Activated naive CD8-positive, alpha-beta T cell treated with anti-CD3 and anti-CD28 coated beads, Interleukin-2, amount 50 U/mL, for 24 hours (primary cell): ENCODE data around the gene BCL7B.
A peak's percentile ranks its signal among the peaks of the same experiment; 100 is the strongest.
"Not testable (repeated sequence)": the region's sequence is repeated elsewhere in the genome, so short reads cannot be mapped to it uniquely, and the experiment has no call there.

ENCODE experiments used
- ATAC-seq: fragments of 150-1000 bp; cut with Tn5 transposase; one replicate; pipeline ENCODE4 v1.10.0; 2021
- DNase-seq: peaks from one replicate; pipeline ENCODE4 v3.0.0; 2021
- H3K27ac Mint-ChIP-seq: one replicate; pipeline ENCODE4 v1.8.0; 2021; ENCODE audit warnings: mild to moderate bottlenecking, mixed read lengths
- H3K27me3 Mint-ChIP-seq: one replicate; pipeline ENCODE4 v1.8.0; 2021; ENCODE audit warnings: mixed read lengths
- H3K36me3 Mint-ChIP-seq: one replicate; pipeline ENCODE4 v1.8.0; 2021; ENCODE audit warnings: low read depth, mixed read lengths
- H3K4me1 Mint-ChIP-seq: one replicate; pipeline ENCODE4 v1.8.0; 2021; ENCODE audit warnings: mixed read lengths
- H3K4me3 Mint-ChIP-seq: one replicate; pipeline ENCODE4 v1.8.0; 2021; ENCODE audit warnings: mild to moderate bottlenecking, moderate library complexity, mixed read lengths
- H3K9me3 Mint-ChIP-seq: one replicate; pipeline ENCODE4 v1.8.0; 2021; ENCODE audit warnings: mixed read lengths

BCL7B gene

GRCh38 chr7:73560109-73560835 lies 2.8 kb upstream of the BCL7B start:
- H3K4me3 Mint-ChIP-seq = no peak overlapping the region
- no peak overlapping the region for H3K27ac Mint-ChIP-seq
- no peaks in the 10 kb centered on the region for H3K27me3 Mint-ChIP-seq
- H3K4me1 Mint-ChIP-seq = peaks cover 31% of the 10 kb centered on the region
- DNase-seq (no peak), ATAC-seq (no peak)
- no peaks in the 10 kb centered on the region for H3K9me3 Mint-ChIP-seq
- peaks cover 7% of the 10 kb centered on the region for H3K36me3 Mint-ChIP-seq

GRCh38 chr7:73557108-73557396 lies 438 bp downstream of the BCL7B start:
- DNase-seq (peak; percentile 94), ATAC-seq (peak; percentile 94)
- H3K4me1 Mint-ChIP-seq = peaks cover 49% of the 10 kb centered on the region
- peaks cover 20% of the 10 kb centered on the region for H3K36me3 Mint-ChIP-seq
- peak overlapping the region; percentile 95 for H3K4me3 Mint-ChIP-seq
- H3K27ac Mint-ChIP-seq = peak overlapping the region; percentile 68
- no peaks in the 10 kb centered on the region for H3K9me3 Mint-ChIP-seq
- H3K27me3 Mint-ChIP-seq = no peaks in the 10 kb centered on the region

GRCh38 chr7:73556208-73557107 lies 1.0 kb downstream of the BCL7B start:
- Mint-ChIP-seq H3K4me3 (peak overlapping the region; percentile 95), H3K9me3 (no peaks in the 10 kb centered on the region), H3K4me1 (peaks cover 49% of the 10 kb centered on the region), H3K36me3 (peaks cover 21% of the 10 kb centered on the region), H3K27ac (peak overlapping the region; percentile 66), H3K27me3 (no peaks in the 10 kb centered on the region)
- DNase-seq (no peak), ATAC-seq (no peak)

GRCh38 chr7:73555411-73555982 lies 2.0 kb downstream of the BCL7B start:
- Mint-ChIP-seq H3K27me3 (no peaks in the 10 kb centered on the region), H3K27ac (peak overlapping the region; percentile 66), H3K4me3 (peak overlapping the region; percentile 95), H3K4me1 (peaks cover 48% of the 10 kb centered on the region), H3K36me3 (peaks cover 25% of the 10 kb centered on the region), H3K9me3 (no peaks in the 10 kb centered on the region)
- DNase-seq = no peak
- no peak for ATAC-seq

- peaks cover 32% of the 10 kb centered on the region for H3K36me3 Mint-ChIP-seq
- not testable (repeated sequence) for H3K9me3 Mint-ChIP-seq, H3K27ac Mint-ChIP-seq, DNase-seq, H3K27me3 Mint-ChIP-seq, ATAC-seq, H3K4me3 Mint-ChIP-seq
- H3K4me1 Mint-ChIP-seq = peaks cover 32% of the 10 kb centered on the region
Observed at GRCh38 chr7:73550093-73550492, 7.4 kb downstream of the BCL7B start.

- Mint-ChIP-seq H3K4me3 (no peak overlapping the region), H3K27ac (no peak overlapping the region), H3K36me3 (peaks cover 30% of the 10 kb centered on the region), H3K4me1 (peaks cover 23% of the 10 kb centered on the region), H3K9me3 (no peaks in the 10 kb centered on the region), H3K27me3 (no peaks in the 10 kb centered on the region)
- no peak for DNase-seq
- ATAC-seq = no peak
Observed at GRCh38 chr7:73549176-73549575, 8.3 kb downstream of the BCL7B start.

- no peak for ATAC-seq
- peaks cover 20% of the 10 kb centered on the region for H3K4me1 Mint-ChIP-seq
- H3K36me3 Mint-ChIP-seq = peaks cover 31% of the 10 kb centered on the region
- H3K9me3 Mint-ChIP-seq = no peaks in the 10 kb centered on the region
- H3K4me3 Mint-ChIP-seq = no peak overlapping the region
- DNase-seq = no peak
- H3K27ac Mint-ChIP-seq = peak overlapping the region; percentile 22
- no peaks in the 10 kb centered on the region for H3K27me3 Mint-ChIP-seq
Observed at GRCh38 chr7:73547841-73548240, 9.6 kb downstream of the BCL7B start.

- ATAC-seq (no peak), DNase-seq (no peak)
- Mint-ChIP-seq H3K27ac (no peak overlapping the region), H3K36me3 (peaks cover 37% of the 10 kb centered on the region), H3K4me3 (no peak overlapping the region), H3K4me1 (peaks cover 14% of the 10 kb centered on the region), H3K9me3 (no peaks in the 10 kb centered on the region), H3K27me3 (no peaks in the 10 kb centered on the region)
Observed at GRCh38 chr7:73544678-73545077, 12.8 kb downstream of the BCL7B start.

GRCh38 chr7:73541722-73542121 lies 15.8 kb downstream of the BCL7B start:
- H3K4me3 Mint-ChIP-seq = no peak overlapping the region
- H3K9me3 Mint-ChIP-seq = no peaks in the 10 kb centered on the region
- H3K36me3 Mint-ChIP-seq = peaks cover 40% of the 10 kb centered on the region
- peak overlapping the region; percentile 37 for H3K27ac Mint-ChIP-seq
- DNase-seq = no peak
- H3K4me1 Mint-ChIP-seq = peaks cover 4% of the 10 kb centered on the region
- no peak for ATAC-seq
- no peaks in the 10 kb centered on the region for H3K27me3 Mint-ChIP-seq

GRCh38 chr7:73539709-73540108 lies 17.8 kb downstream of the BCL7B start:
- H3K9me3 Mint-ChIP-seq = no peaks in the 10 kb centered on the region
- ATAC-seq (no peak), DNase-seq (no peak)
- H3K27me3 Mint-ChIP-seq = no peaks in the 10 kb centered on the region
- H3K4me1 Mint-ChIP-seq = peaks cover 1% of the 10 kb centered on the region
- H3K27ac Mint-ChIP-seq = no peak overlapping the region
- peaks cover 36% of the 10 kb centered on the region for H3K36me3 Mint-ChIP-seq
- H3K4me3 Mint-ChIP-seq = no peak overlapping the region

GRCh38 chr7:73538510-73538909 lies 19.0 kb downstream of the BCL7B start:
- not testable (repeated sequence) for DNase-seq
- peaks cover 35% of the 10 kb centered on the region for H3K36me3 Mint-ChIP-seq

GRCh38 chr7:73537051-73537450 lies 20.4 kb downstream of the BCL7B start:
- H3K4me1 Mint-ChIP-seq = peaks cover 1% of the 10 kb centered on the region
- H3K36me3 Mint-ChIP-seq = peaks cover 25% of the 10 kb centered on the region
- DNase-seq (no peak), ATAC-seq (no peak)
- no peaks in the 10 kb centered on the region for H3K27me3 Mint-ChIP-seq
- no peak overlapping the region for H3K27ac Mint-ChIP-seq
- no peaks in the 10 kb centered on the region for H3K9me3 Mint-ChIP-seq
- H3K4me3 Mint-ChIP-seq = no peak overlapping the region

More at GRCh38 chr7:73538510-73538909, 19.0 kb downstream of the BCL7B start:
- not testable (repeated sequence) for H3K27me3 Mint-ChIP-seq, H3K9me3 Mint-ChIP-seq, H3K4me3 Mint-ChIP-seq, ATAC-seq, H3K27ac Mint-ChIP-seq, H3K4me1 Mint-ChIP-seq

GRCh38 chr7:73536479-73536878 lies 21.0 kb downstream of the BCL7B start:
- ATAC-seq (no peak), DNase-seq (no peak)
- Mint-ChIP-seq H3K4me1 (peaks cover 1% of the 10 kb centered on the region), H3K9me3 (no peaks in the 10 kb centered on the region), H3K27me3 (no peaks in the 10 kb centered on the region), H3K36me3 (peaks cover 23% of the 10 kb centered on the region), H3K27ac (no peak overlapping the region), H3K4me3 (no peak overlapping the region)

- not testable (repeated sequence) for ATAC-seq, H3K27me3 Mint-ChIP-seq, H3K27ac Mint-ChIP-seq, H3K4me3 Mint-ChIP-seq, DNase-seq, H3K9me3 Mint-ChIP-seq, H3K4me1 Mint-ChIP-seq
- H3K36me3 Mint-ChIP-seq = peaks cover 20% of the 10 kb centered on the region
Observed at GRCh38 chr7:73535918-73536317, 21.6 kb downstream of the BCL7B start.

GRCh38 chr7:73533742-73534141 lies 23.7 kb downstream of the BCL7B start:
- no peak for DNase-seq
- no peak for ATAC-seq
- no peaks in the 10 kb centered on the region for H3K27me3 Mint-ChIP-seq
- H3K27ac Mint-ChIP-seq = no peak overlapping the region
- peaks cover 12% of the 10 kb centered on the region for H3K36me3 Mint-ChIP-seq
- peaks cover 1% of the 10 kb centered on the region for H3K4me1 Mint-ChIP-seq
- no peaks in the 10 kb centered on the region for H3K9me3 Mint-ChIP-seq
- H3K4me3 Mint-ChIP-seq = no peak overlapping the region
